DND-41 (cell line): Measurements from ENCODE around the gene HS2ST1.
A peak's percentile ranks its signal among the peaks of the same experiment; 100 is the strongest.

Source experiments
- ATAC-seq: fragments of 200-7000 bp; cut with Tn5 transposase; 3 replicates; pipeline ENCODE4 v1.9.1; 2021; ENCODE audit warnings: low read depth; ENCODE audit not compliant: insufficient read depth
- DNase-seq: peaks from one replicate; pipeline ENCODE4 v3.0.0-alpha.2; 2020
- H2AFZ ChIP-seq: 2 replicates; pipeline ENCODE4 v1.6.0; 2012; ENCODE audit warnings: low read depth, low read length
- H3K27ac ChIP-seq: 2 replicates; pipeline ENCODE4 v1.5.1; 2012; ENCODE audit warnings: low read length, inconsistent platforms
- H3K27me3 ChIP-seq: fragments of 200-600 bp; sonication (generic); 2 replicates; pipeline ENCODE4 v1.6.0; 2012; ENCODE audit warnings: low read length, mild to moderate bottlenecking, inconsistent platforms; ENCODE audit not compliant: insufficient read depth, poor library complexity
- H3K36me3 ChIP-seq: 2 replicates; pipeline ENCODE4 v1.5.1; 2012; ENCODE audit warnings: low read length, inconsistent platforms; ENCODE audit not compliant: insufficient read depth
- H3K4me1 ChIP-seq: 2 replicates; pipeline ENCODE4 v1.5.1; 2012; ENCODE audit warnings: mild to moderate bottlenecking, low read length; ENCODE audit not compliant: insufficient read depth
- H3K4me2 ChIP-seq: 2 replicates; pipeline ENCODE4 v1.6.0; 2012; ENCODE audit warnings: mild to moderate bottlenecking, moderate library complexity, low read length, inconsistent platforms; ENCODE audit not compliant: insufficient read depth
- H3K4me3 ChIP-seq, 2 experiments: fragments of 200-600 bp in 1 of 2; shearing (Covaris generic) in 1 of 2; 2 replicates each; pipeline ENCODE4 v1.5.1; 2012 to 2016; ENCODE audit warnings: inconsistent platforms in 2 of 2, low read length in 2 of 2, mild to moderate bottlenecking in 2 of 2, low read depth in 1 of 2, moderate library complexity in 1 of 2
- H3K79me2 ChIP-seq: 2 replicates; pipeline ENCODE4 v1.6.0; 2012; ENCODE audit warnings: low read length, inconsistent platforms; ENCODE audit not compliant: insufficient read depth
- H3K9ac ChIP-seq: 2 replicates; pipeline ENCODE4 v1.6.0; 2012; ENCODE audit warnings: low read depth, mild to moderate bottlenecking, inconsistent platforms, low read length, moderate library complexity
- H3K9me3 ChIP-seq: 2 replicates; pipeline ENCODE4 v1.5.1; 2012; ENCODE audit warnings: low read length, moderate library complexity, mild to moderate bottlenecking, inconsistent platforms; ENCODE audit not compliant: insufficient read depth, severe bottlenecking
- H4K20me1 ChIP-seq: 2 replicates; pipeline ENCODE4 v1.6.0; 2012; ENCODE audit warnings: low read length; ENCODE audit not compliant: insufficient read depth
- EZH2 ChIP-seq: IDR thresholded peaks from 3 replicates; pipeline ENCODE4 v1.6.1; 2012; ENCODE audit warnings: borderline replicate concordance, low read depth, mild to moderate bottlenecking, moderate library complexity, low read length, inconsistent platforms; ENCODE audit not compliant: severe bottlenecking
- TF ChIP-seq, protein P1 (sequence below): IDR thresholded peaks from 2 replicates; pipeline ENCODE4 v1.5.1; 2012; ENCODE audit warnings: borderline replicate concordance, low read length, moderate library complexity, mild to moderate bottlenecking; ENCODE audit not compliant: poor library complexity, severe bottlenecking; ENCODE audit errors: extremely low read depth

The HS2ST1 gene

DNA sequence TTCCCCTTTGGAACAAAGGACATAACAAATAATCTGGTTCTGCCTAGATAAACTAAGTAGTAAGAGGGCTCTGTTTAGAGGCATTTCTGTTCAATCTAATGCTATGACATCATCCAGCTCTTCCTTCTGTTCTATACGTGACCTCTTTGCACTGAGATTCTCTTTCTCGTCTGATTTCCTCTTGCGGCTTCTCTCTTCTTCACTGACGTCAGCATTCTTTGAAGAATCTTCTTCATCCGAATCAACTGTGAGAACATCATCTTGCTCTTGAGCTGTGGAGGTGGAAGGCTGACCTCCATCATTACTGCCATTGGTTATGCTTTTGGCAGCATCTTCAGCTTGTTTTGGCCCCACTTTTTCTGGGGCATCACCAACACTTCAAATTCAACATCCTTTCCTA, 130.4 kb downstream of the HS2ST1 start:
- no peak for ATAC-seq
- Histone ChIP-seq H3K36me3 (no peaks in the 10 kb centered on the region), H3K4me2 (no peak overlapping the region), H3K27ac (no peak overlapping the region), H4K20me1 (no peaks in the 10 kb centered on the region), H3K79me2 (no peaks in the 10 kb centered on the region), H3K27me3 (no peaks in the 10 kb centered on the region), H3K4me3 (no peak overlapping the region), H3K9me3 (no peaks in the 10 kb centered on the region), H3K4me1 (0 out of 2 replicates have a peak, but pooled peaks cover 6% of the 10 kb centered on the region), H2AFZ (no peak overlapping the region), H3K9ac (no peak overlapping the region)
- TF ChIP-seq EZH2: no peak
- TF ChIP-seq, protein P1, sequence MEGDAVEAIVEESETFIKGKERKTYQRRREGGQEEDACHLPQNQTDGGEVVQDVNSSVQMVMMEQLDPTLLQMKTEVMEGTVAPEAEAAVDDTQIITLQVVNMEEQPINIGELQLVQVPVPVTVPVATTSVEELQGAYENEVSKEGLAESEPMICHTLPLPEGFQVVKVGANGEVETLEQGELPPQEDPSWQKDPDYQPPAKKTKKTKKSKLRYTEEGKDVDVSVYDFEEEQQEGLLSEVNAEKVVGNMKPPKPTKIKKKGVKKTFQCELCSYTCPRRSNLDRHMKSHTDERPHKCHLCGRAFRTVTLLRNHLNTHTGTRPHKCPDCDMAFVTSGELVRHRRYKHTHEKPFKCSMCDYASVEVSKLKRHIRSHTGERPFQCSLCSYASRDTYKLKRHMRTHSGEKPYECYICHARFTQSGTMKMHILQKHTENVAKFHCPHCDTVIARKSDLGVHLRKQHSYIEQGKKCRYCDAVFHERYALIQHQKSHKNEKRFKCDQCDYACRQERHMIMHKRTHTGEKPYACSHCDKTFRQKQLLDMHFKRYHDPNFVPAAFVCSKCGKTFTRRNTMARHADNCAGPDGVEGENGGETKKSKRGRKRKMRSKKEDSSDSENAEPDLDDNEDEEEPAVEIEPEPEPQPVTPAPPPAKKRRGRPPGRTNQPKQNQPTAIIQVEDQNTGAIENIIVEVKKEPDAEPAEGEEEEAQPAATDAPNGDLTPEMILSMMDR: no peak
- DNase-seq: no peak

GRCh38 chr1:87045761-87046304, 131.4 kb downstream of the HS2ST1 start:
- no peaks in the 10 kb centered on the region for H3K9me3 ChIP-seq
- no peaks in the 10 kb centered on the region for H4K20me1 ChIP-seq
- H3K27ac ChIP-seq: no peak overlapping the region
- 0 out of 2 replicates have a peak, but pooled peaks cover 6% of the 10 kb centered on the region for H3K4me1 ChIP-seq
- ATAC-seq: peak; percentile 77
- H3K79me2 ChIP-seq: no peaks in the 10 kb centered on the region
- TF ChIP-seq, protein P1: no peak
- TF ChIP-seq EZH2: no peak
- no peaks in the 10 kb centered on the region for H3K27me3 ChIP-seq
- no peak overlapping the region for H3K4me3 ChIP-seq
- no peak overlapping the region for H3K4me2 ChIP-seq
- H3K9ac ChIP-seq: no peak overlapping the region
- DNase-seq: peak; percentile 34
- no peak overlapping the region for H2AFZ ChIP-seq
- no peaks in the 10 kb centered on the region for H3K36me3 ChIP-seq

DNA sequence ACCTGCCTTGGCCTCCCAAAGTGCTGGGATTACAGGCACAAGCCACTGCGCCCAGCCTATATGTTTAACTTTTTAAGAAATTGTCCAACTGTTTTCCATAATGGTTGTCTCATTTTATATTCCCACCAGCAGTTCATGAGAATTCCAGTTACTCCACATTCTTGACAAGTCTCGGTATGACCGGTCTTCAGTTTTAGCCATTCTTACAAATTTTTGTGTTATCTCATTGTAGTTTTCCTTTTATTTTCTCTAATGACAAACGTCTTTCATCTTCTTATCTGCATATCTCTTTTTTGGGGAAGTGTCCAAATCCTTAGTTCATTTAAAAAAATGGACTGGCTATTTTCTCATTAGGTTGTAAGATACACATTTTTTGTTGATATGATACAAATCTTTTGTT, 132.5 kb downstream of the HS2ST1 start:
- Histone ChIP-seq H3K79me2 (no peaks in the 10 kb centered on the region), H4K20me1 (no peaks in the 10 kb centered on the region), H3K9ac (no peak overlapping the region), H3K36me3 (no peaks in the 10 kb centered on the region), H2AFZ (no peak overlapping the region), H3K4me2 (no peak overlapping the region), H3K4me1 (0 out of 2 replicates have a peak, but pooled peaks cover 3% of the 10 kb centered on the region), H3K27me3 (no peaks in the 10 kb centered on the region), H3K27ac (no peak overlapping the region), H3K9me3 (no peaks in the 10 kb centered on the region), H3K4me3 (no peak overlapping the region)
- TF ChIP-seq EZH2: no peak
- no peak for ATAC-seq
- no peak for DNase-seq

DNA sequence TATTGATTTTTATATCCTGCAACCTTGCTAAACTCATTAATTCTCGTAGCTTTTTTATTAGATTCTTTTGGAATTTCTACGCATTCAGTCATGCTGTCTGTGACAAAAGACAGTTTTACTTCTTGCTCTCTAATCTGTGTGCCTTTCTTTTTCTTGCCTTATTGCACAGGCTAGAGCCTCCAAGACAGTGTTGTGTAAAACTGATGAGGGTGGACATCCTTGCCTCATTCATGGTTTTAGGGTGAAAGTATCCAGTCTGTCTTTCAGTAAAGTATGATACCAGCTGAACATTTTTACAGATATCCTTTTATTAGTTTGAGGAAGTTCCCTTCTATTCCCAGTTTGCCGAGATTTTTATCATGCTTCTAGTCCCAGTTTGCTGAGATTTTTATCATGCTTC, 133.8 kb downstream of the HS2ST1 start:
- Histone ChIP-seq H3K9me3 (no peaks in the 10 kb centered on the region), H3K27ac (no peak overlapping the region), H3K4me2 (no peak overlapping the region), H3K9ac (no peak overlapping the region), H3K79me2 (no peaks in the 10 kb centered on the region; the same call in 1 of the 2 replicates), H3K27me3 (no peaks in the 10 kb centered on the region), H3K4me3 (no peak overlapping the region), H3K36me3 (no peaks in the 10 kb centered on the region), H3K4me1 (no peaks in the 10 kb centered on the region), H2AFZ (no peak overlapping the region), H4K20me1 (no peaks in the 10 kb centered on the region)
- no peak for TF ChIP-seq EZH2
- TF ChIP-seq, protein P1: no peak
- ATAC-seq: no peak
- no peak for DNase-seq
